ENCODE results near the gene PIK3C2B.

Gene PIK3C2B

DNA sequence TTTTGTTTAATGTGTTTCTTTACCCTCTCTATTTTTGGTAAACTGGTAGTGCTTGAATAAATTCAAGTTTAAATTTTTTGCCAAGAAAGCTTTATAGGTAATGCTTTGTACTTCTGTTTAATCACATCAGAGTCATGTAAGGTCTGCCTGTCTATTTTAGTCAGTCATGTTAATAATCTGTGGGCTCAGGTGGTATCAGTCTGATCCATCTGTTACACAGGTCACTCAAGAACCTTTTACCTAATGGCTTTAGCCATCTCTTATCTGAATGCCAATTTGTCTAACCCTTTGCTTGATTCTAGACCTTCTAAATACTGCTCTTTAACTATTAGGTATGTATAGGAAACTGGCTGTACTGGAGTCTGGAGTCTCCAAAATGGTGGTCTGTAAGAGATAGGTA lies 38.2 kb upstream of the PIK3C2B start:
- Histone ChIP-seq H3K4me1 (ENCODE audit: insufficient read depth, low read length, poor library complexity, severe bottlenecking) (no peaks in the 10 kb centered on the region), H3K9me3 (ENCODE audit: insufficient read depth, low read depth, low read length) (no peaks in the 10 kb centered on the region), H4K20me1 (ENCODE audit: insufficient read depth, low read length, poor library complexity, severe bottlenecking) (no peaks in the 10 kb centered on the region), H3K9me2 (replicated peaks; ENCODE audit: low read depth, low read length) (no peaks in the 10 kb centered on the region), H3K27me3 (ENCODE audit: insufficient read depth, low read length, poor library complexity, severe bottlenecking) (no peaks in the 10 kb centered on the region), H3K9ac (ENCODE audit: low read depth, low read length, poor library complexity, severe bottlenecking) (no peak overlapping the region), H3K4me3 (ENCODE audit: low read length, poor library complexity, severe bottlenecking) (no peak overlapping the region), H3K4me2 (ENCODE audit: low read depth, low read length, poor library complexity, severe bottlenecking) (no peak overlapping the region), H3F3A (ENCODE audit: low read depth) (no peaks in the 10 kb centered on the region), H3K36me3 (ENCODE audit: insufficient read depth, low read length) (peaks cover 97% of the 10 kb centered on the region), H3K79me2 (ENCODE audit: insufficient read depth, low read length) (peaks cover 27% of the 10 kb centered on the region; the same call in 1 of the 2 replicates), H2AFZ (ENCODE audit: low read length) (no peak overlapping the region)
- TF ChIP-seq, protein P1, sequence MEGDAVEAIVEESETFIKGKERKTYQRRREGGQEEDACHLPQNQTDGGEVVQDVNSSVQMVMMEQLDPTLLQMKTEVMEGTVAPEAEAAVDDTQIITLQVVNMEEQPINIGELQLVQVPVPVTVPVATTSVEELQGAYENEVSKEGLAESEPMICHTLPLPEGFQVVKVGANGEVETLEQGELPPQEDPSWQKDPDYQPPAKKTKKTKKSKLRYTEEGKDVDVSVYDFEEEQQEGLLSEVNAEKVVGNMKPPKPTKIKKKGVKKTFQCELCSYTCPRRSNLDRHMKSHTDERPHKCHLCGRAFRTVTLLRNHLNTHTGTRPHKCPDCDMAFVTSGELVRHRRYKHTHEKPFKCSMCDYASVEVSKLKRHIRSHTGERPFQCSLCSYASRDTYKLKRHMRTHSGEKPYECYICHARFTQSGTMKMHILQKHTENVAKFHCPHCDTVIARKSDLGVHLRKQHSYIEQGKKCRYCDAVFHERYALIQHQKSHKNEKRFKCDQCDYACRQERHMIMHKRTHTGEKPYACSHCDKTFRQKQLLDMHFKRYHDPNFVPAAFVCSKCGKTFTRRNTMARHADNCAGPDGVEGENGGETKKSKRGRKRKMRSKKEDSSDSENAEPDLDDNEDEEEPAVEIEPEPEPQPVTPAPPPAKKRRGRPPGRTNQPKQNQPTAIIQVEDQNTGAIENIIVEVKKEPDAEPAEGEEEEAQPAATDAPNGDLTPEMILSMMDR (conservative IDR thresholded peaks at IDR 0.05; ENCODE audit: low read length), result no peak
- TF ChIP-seq EZH2phosphoT487 (IDR thresholded peaks at IDR 0.05; ENCODE audit: borderline replicate concordance), result no peak

- Histone ChIP-seq H3K9me2 (replicated peaks; ENCODE audit: low read depth, low read length) (no peaks in the 10 kb centered on the region), H3K36me3 (ENCODE audit: insufficient read depth, low read length) (peaks cover 96% of the 10 kb centered on the region), H2AFZ (ENCODE audit: low read length) (no peak overlapping the region), H3K27me3 (ENCODE audit: insufficient read depth, low read length, poor library complexity, severe bottlenecking) (no peaks in the 10 kb centered on the region), H3K9ac (ENCODE audit: low read depth, low read length, poor library complexity, severe bottlenecking) (no peak overlapping the region), H3K4me3 (ENCODE audit: low read length, poor library complexity, severe bottlenecking) (no peak overlapping the region), H3K4me2 (ENCODE audit: low read depth, low read length, poor library complexity, severe bottlenecking) (no peak overlapping the region), H4K20me1 (ENCODE audit: insufficient read depth, low read length, poor library complexity, severe bottlenecking) (no peaks in the 10 kb centered on the region), H3F3A (ENCODE audit: low read depth) (no peaks in the 10 kb centered on the region), H3K9me3 (ENCODE audit: insufficient read depth, low read depth, low read length) (no peaks in the 10 kb centered on the region), H3K79me2 (ENCODE audit: insufficient read depth, low read length) (peaks cover 26% of the 10 kb centered on the region), H3K4me1 (ENCODE audit: insufficient read depth, low read length, poor library complexity, severe bottlenecking) (no peaks in the 10 kb centered on the region)
- TF ChIP-seq, protein P1 (conservative IDR thresholded peaks at IDR 0.05; ENCODE audit: low read length), result no peak
- no peak for TF ChIP-seq EZH2phosphoT487 (IDR thresholded peaks at IDR 0.05; ENCODE audit: borderline replicate concordance)
Measured at GRCh38 chr1:204530932-204531331, 36.3 kb upstream of the PIK3C2B start.

GRCh38 chr1:204529371-204529895 lies 34.8 kb upstream of the PIK3C2B start:
- Histone ChIP-seq H3K27me3 (ENCODE audit: insufficient read depth, low read length, poor library complexity, severe bottlenecking) (no peaks in the 10 kb centered on the region), H3K79me2 (ENCODE audit: insufficient read depth, low read length) (peaks cover 36% of the 10 kb centered on the region), H3K9me2 (replicated peaks; ENCODE audit: low read depth, low read length) (no peaks in the 10 kb centered on the region), H3F3A (ENCODE audit: low read depth) (no peaks in the 10 kb centered on the region), H3K4me3 (ENCODE audit: low read length, poor library complexity, severe bottlenecking) (no peak overlapping the region), H4K20me1 (ENCODE audit: insufficient read depth, low read length, poor library complexity, severe bottlenecking) (peaks cover 10% of the 10 kb centered on the region), H2AFZ (ENCODE audit: low read length) (no peak overlapping the region), H3K4me2 (ENCODE audit: low read depth, low read length, poor library complexity, severe bottlenecking) (no peak overlapping the region), H3K9ac (ENCODE audit: low read depth, low read length, poor library complexity, severe bottlenecking) (no peak overlapping the region), H3K36me3 (ENCODE audit: insufficient read depth, low read length) (peaks cover 92% of the 10 kb centered on the region), H3K4me1 (ENCODE audit: insufficient read depth, low read length, poor library complexity, severe bottlenecking) (peaks cover 6% of the 10 kb centered on the region), H3K9me3 (ENCODE audit: insufficient read depth, low read depth, low read length) (no peaks in the 10 kb centered on the region)
- TF ChIP-seq EZH2phosphoT487 (IDR thresholded peaks at IDR 0.05; ENCODE audit: borderline replicate concordance), result no peak
- TF ChIP-seq, protein P1 (conservative IDR thresholded peaks at IDR 0.05; ENCODE audit: low read length), result peak; percentile 37
